Endodermal cell (in vitro differentiated cells): ENCODE data around the gene C1orf105. TPM values are rescaled to one million over a fixed set of nuclear protein-coding genes. Genes with fewer than 3 reads are reported as not detected.

Source experiments
- DNase-seq: peaks from one replicate; pipeline ENCODE4 v3.0.0-alpha.2; 2017
- H3K27ac ChIP-seq: 2 replicates; pipeline ENCODE4 v1.5.1; 2013; ENCODE audit warnings: mild to moderate bottlenecking, low read depth, low read length, moderate library complexity
- H3K27me3 ChIP-seq: 2 replicates; pipeline ENCODE4 v1.6.1; 2013; ENCODE audit warnings: mild to moderate bottlenecking, low read length, moderate library complexity; ENCODE audit not compliant: insufficient read depth, control insufficient read depth, poor library complexity, severe bottlenecking
- H3K36me3 ChIP-seq: 2 replicates; pipeline ENCODE4 v1.7.0; 2013; ENCODE audit warnings: mild to moderate bottlenecking, low read length, moderate library complexity; ENCODE audit not compliant: control insufficient read depth, insufficient read depth
- H3K4me1 ChIP-seq: one replicate; pipeline ENCODE4 v1.7.0; 2013; ENCODE audit warnings: low read length; ENCODE audit not compliant: control insufficient read depth, insufficient read depth
- H3K4me3 ChIP-seq: 2 replicates; pipeline ENCODE4 v1.5.1; 2013; ENCODE audit warnings: mild to moderate bottlenecking, low read length, moderate library complexity
- H3K9ac ChIP-seq: 2 replicates; pipeline ENCODE4 v1.6.1; 2013; ENCODE audit warnings: mild to moderate bottlenecking, low read length, moderate library complexity; ENCODE audit not compliant: poor library complexity, severe bottlenecking; ENCODE audit errors: extremely low read depth
- H3K9me3 ChIP-seq: 2 replicates; pipeline ENCODE4 v1.6.1; 2013; ENCODE audit warnings: mild to moderate bottlenecking, low read length, moderate library complexity; ENCODE audit not compliant: control insufficient read depth
- H3K27ac Mint-ChIP-seq: 2 replicates; pipeline ENCODE4 v1.8.0; 2020; ENCODE audit warnings: mixed read lengths
- H3K27me3 Mint-ChIP-seq: 2 replicates; pipeline ENCODE4 v1.8.0; 2021; ENCODE audit warnings: mild to moderate bottlenecking, mixed read lengths; ENCODE audit not compliant: insufficient read depth
- H3K36me3 Mint-ChIP-seq: 2 replicates; pipeline ENCODE4 v1.8.0; 2020; ENCODE audit warnings: low read depth, mixed read lengths
- H3K4me1 Mint-ChIP-seq: 2 replicates; pipeline ENCODE4 v1.8.0; 2020; ENCODE audit warnings: mixed read lengths
- H3K4me3 Mint-ChIP-seq: 2 replicates; pipeline ENCODE4 v1.8.0; 2020; ENCODE audit warnings: mild to moderate bottlenecking, moderate library complexity, mixed read lengths
- H3K9me3 Mint-ChIP-seq: 2 replicates; pipeline ENCODE4 v1.8.0; 2020; ENCODE audit warnings: mild to moderate bottlenecking, mixed read lengths
- CTCF ChIP-seq: fragments of 200-600 bp; sonication (generic); conservative IDR thresholded peaks from 2 replicates; pipeline ENCODE4 v1.5.0; 2021; ENCODE audit warnings: antibody characterized with exemption, mild to moderate bottlenecking
- WGBS, 2 experiments: methylation state at CpG; one replicate each; pipeline versions ENCODE4 v1.1.5 to v1.1.7; 2013; ENCODE audit warnings: missing lambda C conversion rate in 2 of 2, mixed read lengths in 1 of 2; ENCODE audit not compliant: insufficient coverage in 1 of 2, insufficient read length in 1 of 2; 5-methylcytosine and 5-hydroxymethylcytosine counted together
- total RNA-seq, 2 donors: library from RNA; stranded (reverse); fragmentation: NEBNext Ultra II Directional in 1 of 2; extraction: Animal tissue kit (Norgen Biotek cat#: 25700) in 1 of 2; gene quantifications; 2 replicates in 1 of 2; 3 replicates in 1 of 2; pipeline ENCODE4 v1.2.1, GENCODE V29; 2021

C1orf105 gene
- total RNA-seq, 2 donors from 2014 or later = not detected

GRCh38 chr1:172517081-172517480, 96.6 kb downstream of the C1orf105 start:
- Mint-ChIP-seq H3K27ac (no peak overlapping the region), H3K4me1 (no peaks in the 10 kb centered on the region), H3K4me3 (no peak overlapping the region), H3K27me3 (no peaks in the 10 kb centered on the region), H3K36me3 (no peaks in the 10 kb centered on the region), H3K9me3 (peaks cover 5% of the 10 kb centered on the region)
- H3K36me3 ChIP-seq = no peaks in the 10 kb centered on the region
- H3K9ac ChIP-seq = no peak overlapping the region
- H3K4me1 ChIP-seq = no peaks in the 10 kb centered on the region
- no peak for DNase-seq
- H3K27ac ChIP-seq = no peak overlapping the region
- no peaks in the 10 kb centered on the region for H3K9me3 ChIP-seq
- H3K4me3 ChIP-seq = no peak overlapping the region
- TF ChIP-seq CTCF = no peak
- no peaks in the 10 kb centered on the region for H3K27me3 ChIP-seq
- no CpG with 5 or more reads among the region's 1 CpG for WGBS, 2 experiments

GRCh38 chr1:172517545-172517944, 97.1 kb downstream of the C1orf105 start:
- Mint-ChIP-seq H3K4me3 (no peak overlapping the region), H3K36me3 (no peaks in the 10 kb centered on the region), H3K4me1 (no peaks in the 10 kb centered on the region), H3K9me3 (peaks cover 5% of the 10 kb centered on the region), H3K27ac (no peak overlapping the region), H3K27me3 (no peaks in the 10 kb centered on the region)
- Histone ChIP-seq H3K27me3 (no peaks in the 10 kb centered on the region), H3K36me3 (no peaks in the 10 kb centered on the region), H3K4me1 (no peaks in the 10 kb centered on the region), H3K9me3 (no peaks in the 10 kb centered on the region), H3K27ac (no peak overlapping the region), H3K4me3 (no peak overlapping the region), H3K9ac (no peak overlapping the region)
- WGBS, 2 experiments = 89 to 95% methylated on average over 4 of the region's 4 CpGs
- DNase-seq = no peak
- TF ChIP-seq CTCF = no peak

Other genes starting within 250 kb of the C1orf105 start
- gene PIGC, start 23.4 kb downstream of the C1orf105 start, total RNA-seq = 10 to 100 TPM; 24.0 to 24.3 TPM
- 10 to 100 TPM; 62.2 TPM for gene SUCO, start 112.5 kb downstream of the C1orf105 start, total RNA-seq
- not detected for gene FASLG, start 238.4 kb downstream of the C1orf105 start, total RNA-seq